ENCODE results near the gene POC5.

DNA sequence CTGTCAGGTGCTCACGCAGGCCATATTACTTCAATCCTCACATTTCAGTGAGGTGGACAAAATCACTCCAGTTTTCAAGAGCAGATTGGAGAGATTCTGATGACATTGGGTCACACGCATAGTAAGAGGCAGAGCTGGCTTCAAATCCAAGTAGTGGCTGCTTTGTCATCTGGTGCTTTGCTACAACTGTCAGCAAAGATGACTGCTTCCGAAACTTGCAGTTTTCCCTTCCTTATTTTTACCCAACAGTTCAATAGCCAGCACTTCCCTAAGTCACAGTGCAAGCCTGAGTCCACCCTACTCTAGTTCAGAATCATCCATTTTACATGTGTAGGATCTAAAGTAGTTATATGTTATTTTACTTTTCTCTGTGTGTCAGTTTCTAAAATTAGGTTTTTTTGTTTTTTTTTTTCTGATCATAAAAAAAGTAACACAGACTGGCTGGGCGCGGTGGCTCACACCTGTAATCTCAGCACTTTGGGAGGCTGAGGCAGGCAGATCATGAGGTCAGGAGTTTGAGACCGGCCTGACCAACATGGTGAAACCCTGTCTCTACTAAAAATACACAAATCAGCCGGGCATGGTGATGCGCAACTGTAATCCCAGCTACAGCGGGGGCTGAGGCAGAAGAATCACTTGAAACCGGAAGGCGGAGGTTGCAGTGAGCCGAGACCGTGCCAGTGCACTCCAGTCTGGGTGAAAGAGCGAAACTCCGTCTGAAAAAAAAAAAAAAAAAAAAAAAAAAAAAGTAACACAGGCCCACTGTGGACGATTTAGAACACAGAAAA lies 56.4 kb downstream of the POC5 start:
- TF ChIP-seq, protein P1, sequence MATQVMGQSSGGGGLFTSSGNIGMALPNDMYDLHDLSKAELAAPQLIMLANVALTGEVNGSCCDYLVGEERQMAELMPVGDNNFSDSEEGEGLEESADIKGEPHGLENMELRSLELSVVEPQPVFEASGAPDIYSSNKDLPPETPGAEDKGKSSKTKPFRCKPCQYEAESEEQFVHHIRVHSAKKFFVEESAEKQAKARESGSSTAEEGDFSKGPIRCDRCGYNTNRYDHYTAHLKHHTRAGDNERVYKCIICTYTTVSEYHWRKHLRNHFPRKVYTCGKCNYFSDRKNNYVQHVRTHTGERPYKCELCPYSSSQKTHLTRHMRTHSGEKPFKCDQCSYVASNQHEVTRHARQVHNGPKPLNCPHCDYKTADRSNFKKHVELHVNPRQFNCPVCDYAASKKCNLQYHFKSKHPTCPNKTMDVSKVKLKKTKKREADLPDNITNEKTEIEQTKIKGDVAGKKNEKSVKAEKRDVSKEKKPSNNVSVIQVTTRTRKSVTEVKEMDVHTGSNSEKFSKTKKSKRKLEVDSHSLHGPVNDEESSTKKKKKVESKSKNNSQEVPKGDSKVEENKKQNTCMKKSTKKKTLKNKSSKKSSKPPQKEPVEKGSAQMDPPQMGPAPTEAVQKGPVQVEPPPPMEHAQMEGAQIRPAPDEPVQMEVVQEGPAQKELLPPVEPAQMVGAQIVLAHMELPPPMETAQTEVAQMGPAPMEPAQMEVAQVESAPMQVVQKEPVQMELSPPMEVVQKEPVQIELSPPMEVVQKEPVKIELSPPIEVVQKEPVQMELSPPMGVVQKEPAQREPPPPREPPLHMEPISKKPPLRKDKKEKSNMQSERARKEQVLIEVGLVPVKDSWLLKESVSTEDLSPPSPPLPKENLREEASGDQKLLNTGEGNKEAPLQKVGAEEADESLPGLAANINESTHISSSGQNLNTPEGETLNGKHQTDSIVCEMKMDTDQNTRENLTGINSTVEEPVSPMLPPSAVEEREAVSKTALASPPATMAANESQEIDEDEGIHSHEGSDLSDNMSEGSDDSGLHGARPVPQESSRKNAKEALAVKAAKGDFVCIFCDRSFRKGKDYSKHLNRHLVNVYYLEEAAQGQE (IDR thresholded peaks at IDR 0.05; ENCODE audit: low read depth): no peak
- TF ChIP-seq, protein P2, sequence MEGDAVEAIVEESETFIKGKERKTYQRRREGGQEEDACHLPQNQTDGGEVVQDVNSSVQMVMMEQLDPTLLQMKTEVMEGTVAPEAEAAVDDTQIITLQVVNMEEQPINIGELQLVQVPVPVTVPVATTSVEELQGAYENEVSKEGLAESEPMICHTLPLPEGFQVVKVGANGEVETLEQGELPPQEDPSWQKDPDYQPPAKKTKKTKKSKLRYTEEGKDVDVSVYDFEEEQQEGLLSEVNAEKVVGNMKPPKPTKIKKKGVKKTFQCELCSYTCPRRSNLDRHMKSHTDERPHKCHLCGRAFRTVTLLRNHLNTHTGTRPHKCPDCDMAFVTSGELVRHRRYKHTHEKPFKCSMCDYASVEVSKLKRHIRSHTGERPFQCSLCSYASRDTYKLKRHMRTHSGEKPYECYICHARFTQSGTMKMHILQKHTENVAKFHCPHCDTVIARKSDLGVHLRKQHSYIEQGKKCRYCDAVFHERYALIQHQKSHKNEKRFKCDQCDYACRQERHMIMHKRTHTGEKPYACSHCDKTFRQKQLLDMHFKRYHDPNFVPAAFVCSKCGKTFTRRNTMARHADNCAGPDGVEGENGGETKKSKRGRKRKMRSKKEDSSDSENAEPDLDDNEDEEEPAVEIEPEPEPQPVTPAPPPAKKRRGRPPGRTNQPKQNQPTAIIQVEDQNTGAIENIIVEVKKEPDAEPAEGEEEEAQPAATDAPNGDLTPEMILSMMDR (IDR thresholded peaks at IDR 0.05 in 2 of 3, conservative IDR thresholded peaks at IDR 0.05 in 1 of 3; ENCODE audit: borderline replicate concordance in 1 of 3, insufficient read depth in 1 of 3, low read depth in 2 of 3, low read length in 2 of 3): no peak
- no peak for TF ChIP-seq EZH2phosphoT487 (IDR thresholded peaks at IDR 0.05; ENCODE audit: borderline replicate concordance)
- no peak for TF ChIP-seq POLR2A (IDR thresholded peaks at IDR 0.05; ENCODE audit: borderline replicate concordance, extremely low read depth, insufficient read depth, insufficient read length)
- no peak for TF ChIP-seq SRF (IDR thresholded peaks at IDR 0.05; ENCODE audit: low read depth)
- TF ChIP-seq EZH2 (IDR thresholded peaks at IDR 0.05): no peak
- no peak for TF ChIP-seq RAD21 (IDR thresholded peaks at IDR 0.05; ENCODE audit: low read depth)
- no peak for TF ChIP-seq ZFX (IDR thresholded peaks at IDR 0.05)
- TF ChIP-seq SIN3A (IDR thresholded peaks at IDR 0.05; ENCODE audit: low read depth): no peak
- TF ChIP-seq CEBPB (IDR thresholded peaks at IDR 0.05; ENCODE audit: low read depth): no peak
- no peak for TF ChIP-seq POLR2AphosphoS5 (IDR thresholded peaks at IDR 0.05; ENCODE audit: low read depth, low read length)
